Measurements from ENCODE around the gene HSPA14.
"Not testable (repeated sequence)": the region's sequence is repeated elsewhere in the genome, so short reads cannot be mapped to it uniquely, and the experiment has no call there.

Gene HSPA14

GRCh38 chr10:14810969-14811953, 26.8 kb upstream of the HSPA14 start:
- Histone ChIP-seq H3K27me3 (ENCODE audit: control insufficient read depth, low read length) (no peaks in the 10 kb centered on the region), H3K79me2 (ENCODE audit: control insufficient read depth, low read length) (no peaks in the 10 kb centered on the region), H3K9me2 (replicated peaks; ENCODE audit: control insufficient read depth, low read length) (no peaks in the 10 kb centered on the region), H3K36me3 (ENCODE audit: control insufficient read depth, low read length) (no peaks in the 10 kb centered on the region), H3F3A (ENCODE audit: control insufficient read depth, insufficient read depth) (peaks cover 3% of the 10 kb centered on the region; the same call in 1 of the 2 replicates), H4K20me1 (ENCODE audit: control insufficient read depth, insufficient read depth, low read depth, low read length) (no peaks in the 10 kb centered on the region), H3K27ac (ENCODE audit: low read depth, low read length) (no peak overlapping the region), H3K9me3 (ENCODE audit: control insufficient read depth, insufficient read depth, low read length) (no peaks in the 10 kb centered on the region), H3K4me2 (ENCODE audit: low read length) (no peak overlapping the region), H3K4me1 (ENCODE audit: control insufficient read depth, low read length) (peaks cover 42% of the 10 kb centered on the region), H3K4me3 (ENCODE audit: low read length) (no peak overlapping the region)
- TF ChIP-seq, protein P1, sequence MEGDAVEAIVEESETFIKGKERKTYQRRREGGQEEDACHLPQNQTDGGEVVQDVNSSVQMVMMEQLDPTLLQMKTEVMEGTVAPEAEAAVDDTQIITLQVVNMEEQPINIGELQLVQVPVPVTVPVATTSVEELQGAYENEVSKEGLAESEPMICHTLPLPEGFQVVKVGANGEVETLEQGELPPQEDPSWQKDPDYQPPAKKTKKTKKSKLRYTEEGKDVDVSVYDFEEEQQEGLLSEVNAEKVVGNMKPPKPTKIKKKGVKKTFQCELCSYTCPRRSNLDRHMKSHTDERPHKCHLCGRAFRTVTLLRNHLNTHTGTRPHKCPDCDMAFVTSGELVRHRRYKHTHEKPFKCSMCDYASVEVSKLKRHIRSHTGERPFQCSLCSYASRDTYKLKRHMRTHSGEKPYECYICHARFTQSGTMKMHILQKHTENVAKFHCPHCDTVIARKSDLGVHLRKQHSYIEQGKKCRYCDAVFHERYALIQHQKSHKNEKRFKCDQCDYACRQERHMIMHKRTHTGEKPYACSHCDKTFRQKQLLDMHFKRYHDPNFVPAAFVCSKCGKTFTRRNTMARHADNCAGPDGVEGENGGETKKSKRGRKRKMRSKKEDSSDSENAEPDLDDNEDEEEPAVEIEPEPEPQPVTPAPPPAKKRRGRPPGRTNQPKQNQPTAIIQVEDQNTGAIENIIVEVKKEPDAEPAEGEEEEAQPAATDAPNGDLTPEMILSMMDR (IDR thresholded peaks at IDR 0.05; ENCODE audit: low read depth, low read length, poor library complexity, severe bottlenecking), result no peak
- TF ChIP-seq EZH2phosphoT487 (IDR thresholded peaks at IDR 0.05; ENCODE audit: borderline replicate concordance, low read length), result no peak

GRCh38 chr10:14812271-14812670, 25.8 kb upstream of the HSPA14 start:
- Histone ChIP-seq H3K4me2 (ENCODE audit: low read length) (no peak overlapping the region), H3K79me2 (ENCODE audit: control insufficient read depth, low read length) (no peaks in the 10 kb centered on the region), H3F3A (ENCODE audit: control insufficient read depth, insufficient read depth) (peaks cover under 1% of the 10 kb centered on the region; the same call in 1 of the 2 replicates), H3K27me3 (ENCODE audit: control insufficient read depth, low read length) (no peaks in the 10 kb centered on the region), H3K9me2 (replicated peaks; ENCODE audit: control insufficient read depth, low read length) (no peaks in the 10 kb centered on the region), H3K36me3 (ENCODE audit: control insufficient read depth, low read length) (no peaks in the 10 kb centered on the region), H3K4me3 (ENCODE audit: low read length) (no peak overlapping the region), H4K20me1 (ENCODE audit: control insufficient read depth, insufficient read depth, low read depth, low read length) (no peaks in the 10 kb centered on the region), H3K9me3 (ENCODE audit: control insufficient read depth, insufficient read depth, low read length) (no peaks in the 10 kb centered on the region), H3K4me1 (ENCODE audit: control insufficient read depth, low read length) (peaks cover 42% of the 10 kb centered on the region), H3K27ac (ENCODE audit: low read depth, low read length) (no peak overlapping the region)
- TF ChIP-seq, protein P1 (IDR thresholded peaks at IDR 0.05; ENCODE audit: low read depth, low read length, poor library complexity, severe bottlenecking), result no peak
- no peak for TF ChIP-seq EZH2phosphoT487 (IDR thresholded peaks at IDR 0.05; ENCODE audit: borderline replicate concordance, low read length)

DNA sequence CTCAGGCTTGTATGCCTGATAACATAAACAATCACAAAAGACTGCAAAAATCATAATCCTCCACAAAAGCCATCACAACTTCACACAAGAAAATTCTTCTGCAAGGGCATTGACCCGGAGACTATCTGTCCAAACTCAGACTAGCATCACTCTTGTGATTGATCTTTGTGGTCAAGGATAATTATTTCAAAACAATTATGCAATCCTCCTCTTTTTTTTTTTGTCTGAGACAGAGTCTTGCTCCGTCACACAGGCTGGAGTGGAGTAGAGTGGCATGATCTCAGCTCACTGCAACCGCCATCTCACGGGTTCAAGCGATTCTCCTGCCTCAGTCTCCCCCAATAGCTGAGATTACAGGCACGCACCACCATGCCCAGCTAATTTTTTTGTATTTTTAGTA, 22.4 kb upstream of the HSPA14 start:
- Histone ChIP-seq H4K20me1 (ENCODE audit: control insufficient read depth, insufficient read depth, low read depth, low read length) (no peaks in the 10 kb centered on the region), H3K27me3 (ENCODE audit: control insufficient read depth, low read length) (no peaks in the 10 kb centered on the region), H3K4me1 (ENCODE audit: control insufficient read depth, low read length) (peaks cover 28% of the 10 kb centered on the region), H3K36me3 (ENCODE audit: control insufficient read depth, low read length) (no peaks in the 10 kb centered on the region), H3K4me3 (ENCODE audit: low read length) (no peak overlapping the region), H3K9me3 (ENCODE audit: control insufficient read depth, insufficient read depth, low read length) (no peaks in the 10 kb centered on the region), H3K4me2 (ENCODE audit: low read length) (no peak overlapping the region), H3F3A (ENCODE audit: control insufficient read depth, insufficient read depth) (no peaks in the 10 kb centered on the region), H3K9me2 (replicated peaks; ENCODE audit: control insufficient read depth, low read length) (no peaks in the 10 kb centered on the region), H3K79me2 (ENCODE audit: control insufficient read depth, low read length) (no peaks in the 10 kb centered on the region), H3K27ac (ENCODE audit: low read depth, low read length) (no peak overlapping the region)
- no peak for TF ChIP-seq EZH2phosphoT487 (IDR thresholded peaks at IDR 0.05; ENCODE audit: borderline replicate concordance, low read length)
- TF ChIP-seq, protein P1 (IDR thresholded peaks at IDR 0.05; ENCODE audit: low read depth, low read length, poor library complexity, severe bottlenecking), result no peak

DNA sequence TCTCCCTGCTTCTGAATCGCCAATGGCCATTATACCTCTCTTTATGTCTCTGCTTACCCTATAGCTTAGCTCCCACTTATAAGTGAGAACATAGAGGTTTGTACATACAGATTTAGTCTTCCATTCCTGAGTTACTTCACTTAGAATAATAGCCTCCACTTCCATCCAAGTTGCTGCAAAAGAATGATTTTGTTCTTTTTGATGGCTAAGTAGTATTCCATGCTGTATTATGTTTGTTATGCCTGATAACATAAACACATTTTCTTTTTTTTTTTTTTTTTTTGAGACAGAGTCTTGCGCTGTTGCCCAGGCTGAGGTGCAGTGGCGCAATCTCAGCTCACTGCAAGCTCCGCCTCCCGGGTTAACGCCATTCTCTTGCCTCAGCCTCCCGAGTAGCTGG, 21.4 kb upstream of the HSPA14 start:
- not testable (repeated sequence) for H3K36me3 ChIP-seq (ENCODE audit: control insufficient read depth, low read length); H3K4me3 ChIP-seq (ENCODE audit: low read length); H3K9me3 ChIP-seq (ENCODE audit: control insufficient read depth, insufficient read depth, low read length); H4K20me1 ChIP-seq (ENCODE audit: control insufficient read depth, insufficient read depth, low read depth, low read length); H3K9me2 ChIP-seq (replicated peaks; ENCODE audit: control insufficient read depth, low read length); H3K79me2 ChIP-seq (ENCODE audit: control insufficient read depth, low read length); H3K27ac ChIP-seq (ENCODE audit: low read depth, low read length); H3K4me2 ChIP-seq (ENCODE audit: low read length); H3K27me3 ChIP-seq (ENCODE audit: control insufficient read depth, low read length); H3F3A ChIP-seq (ENCODE audit: control insufficient read depth, insufficient read depth)
- H3K4me1 ChIP-seq (ENCODE audit: control insufficient read depth, low read length), result peaks cover 28% of the 10 kb centered on the region
